Sciatic nerve (tissue), 2 donors: Measurements from ENCODE around the gene ARL15. TPM values are rescaled to one million over a fixed set of nuclear protein-coding genes. Genes with fewer than 3 reads are reported as not detected.
A peak's percentile ranks its signal among the peaks of the same experiment; 100 is the strongest.

Source experiments
- ATAC-seq: fragments of 200-7000 bp; cut with Tn5 transposase; one replicate; pipeline ENCODE4 v1.9.1; 2020; ENCODE audit warnings: mild to moderate bottlenecking, moderate library complexity
- DNase-seq: peaks from one replicate; pipeline ENCODE4 v3.0.0-alpha.2; 2020; ENCODE audit warnings: low spot score
- intact Hi-C: fragments of 100-400 bp; cut with DNase I; formaldehyde crosslinking; loops from one replicate; pipeline ENCODE4 v1.14.2; 2022
- total RNA-seq: library from RNA; stranded (reverse); fragmentation: NEBNext Ultra II Directional; extraction: Animal tissue kit (Norgen Biotek cat#: 25700); gene quantifications from one replicate; pipeline ENCODE4 v1.2.1, GENCODE V29; 2021
- donor health status: DM: no; HTN: no; CAD: no.
- donor health status: DM: no; HTN: no; CAD: no.

Gene ARL15
- total RNA-seq, 1 donor from 2014 or later = 30.9 TPM

DNA sequence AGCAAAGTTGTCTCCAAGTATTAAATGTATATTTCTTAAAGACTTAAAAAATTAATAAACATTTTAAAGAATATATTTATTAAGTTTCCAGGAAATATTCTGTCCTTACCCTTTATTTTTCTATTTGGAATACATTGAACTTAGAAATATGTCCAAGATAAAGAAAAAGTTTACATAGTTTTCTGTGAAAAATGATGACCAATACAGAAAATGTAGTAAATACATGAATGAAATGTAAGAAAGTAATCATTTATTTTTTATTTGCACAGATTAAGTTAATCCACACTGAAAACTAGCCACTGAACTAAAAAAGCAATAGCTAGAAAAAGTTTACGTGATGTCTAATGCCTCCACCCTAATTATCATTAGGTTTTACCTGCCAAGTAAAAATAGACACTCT is 273.2 kb downstream of the ARL15 start:
- DNase-seq = no peak
- intact Hi-C loops = no loop called here
- ATAC-seq = no peak

DNA sequence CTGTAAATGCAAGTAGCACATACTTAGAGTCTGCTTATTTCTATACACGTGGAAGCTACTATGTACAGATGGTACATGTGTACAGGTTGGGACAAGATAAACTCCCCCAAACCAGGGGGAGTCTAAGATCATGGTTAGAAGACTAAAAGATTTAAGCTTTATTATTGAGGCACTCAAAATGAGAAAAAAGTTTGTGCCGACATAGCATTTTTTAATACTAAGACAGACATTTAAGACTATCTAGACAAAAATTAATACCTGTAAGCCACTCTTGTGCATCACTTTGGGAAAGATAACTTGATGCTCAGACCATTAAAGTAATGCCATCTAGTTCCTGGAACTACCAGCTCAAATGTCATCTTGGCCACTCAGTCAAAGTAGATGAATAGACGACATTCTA is 279.4 kb downstream of the ARL15 start:
- intact Hi-C loops = no loop called here
- ATAC-seq (no peak), DNase-seq (no peak)

DNA sequence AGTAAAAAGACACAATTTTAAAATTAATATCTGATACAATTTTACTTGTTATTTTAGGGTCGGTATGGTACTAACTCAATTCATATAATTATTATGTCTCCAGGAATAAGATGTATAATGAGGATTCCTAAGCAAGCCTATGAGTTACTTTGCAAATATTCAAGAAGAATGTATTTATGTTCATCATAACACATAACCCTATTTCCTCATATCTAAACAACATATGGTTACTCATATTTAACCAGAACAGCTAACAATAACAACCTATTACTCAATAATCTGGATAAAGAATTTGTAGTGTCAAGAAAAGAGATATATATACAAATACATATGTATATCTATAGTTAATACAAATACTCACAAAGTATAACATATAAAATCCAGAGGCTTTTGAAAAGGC is 285.9 kb downstream of the ARL15 start:
- no peak for DNase-seq
- intact Hi-C loops = no loop called here
- no peak for ATAC-seq

DNA sequence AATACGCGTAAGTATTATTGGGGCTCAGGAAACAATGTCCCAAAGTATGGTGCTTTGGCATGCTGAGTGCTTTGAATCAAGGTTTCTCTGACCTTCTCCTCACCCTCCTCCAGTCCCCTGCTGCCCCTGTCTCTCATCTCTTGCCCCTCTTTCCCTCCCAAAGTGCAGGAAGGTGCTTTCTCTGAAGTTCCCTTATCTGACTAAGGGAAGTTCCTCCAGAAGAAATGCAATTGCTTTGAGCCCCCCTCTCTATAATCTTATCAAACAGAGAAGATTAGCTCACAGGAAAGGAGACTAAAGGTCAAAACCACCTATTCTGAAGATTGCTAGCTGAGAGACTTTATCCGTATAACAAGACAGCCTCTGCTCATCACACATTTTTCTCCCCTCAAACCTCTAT is 288.1 kb downstream of the ARL15 start:
- intact Hi-C loops = no loop called here
- DNase-seq (no peak), ATAC-seq (no peak)

DNA sequence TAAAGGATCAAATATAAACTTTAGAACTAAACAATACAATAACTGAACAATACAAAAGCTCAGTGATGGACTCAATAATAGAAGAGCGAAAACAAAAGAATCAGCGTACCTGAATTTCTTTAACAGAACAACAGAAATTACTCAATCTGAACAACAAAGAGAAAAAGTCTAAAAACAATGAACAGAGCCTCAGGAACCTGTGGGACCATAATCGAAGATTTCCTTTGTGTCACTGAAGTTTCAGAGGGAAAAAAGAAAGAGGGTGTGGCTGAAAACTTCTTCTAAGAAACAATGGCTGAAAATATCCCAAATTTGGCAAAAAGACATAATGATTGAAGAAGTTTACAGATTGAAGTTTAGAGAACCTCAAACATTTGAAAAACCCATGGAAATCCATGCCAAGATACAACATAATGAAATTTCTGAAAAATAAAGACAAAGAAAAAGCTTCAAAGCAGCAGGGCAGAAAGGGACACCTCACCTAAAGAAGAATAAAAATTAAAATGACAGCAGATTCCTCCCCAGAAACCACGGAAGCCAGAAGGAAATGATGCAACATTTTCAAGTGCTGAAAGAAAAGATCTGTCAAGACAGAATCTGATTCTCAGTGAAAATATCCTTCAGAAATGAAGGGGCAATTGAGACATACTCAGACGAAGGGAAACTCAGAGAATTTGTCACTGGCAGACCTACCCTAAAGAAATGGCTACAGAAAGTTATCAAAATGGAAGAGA is 288.8 kb downstream of the ARL15 start:
- no peak for DNase-seq
- intact Hi-C loops = no loop called here
- ATAC-seq = no peak

DNA sequence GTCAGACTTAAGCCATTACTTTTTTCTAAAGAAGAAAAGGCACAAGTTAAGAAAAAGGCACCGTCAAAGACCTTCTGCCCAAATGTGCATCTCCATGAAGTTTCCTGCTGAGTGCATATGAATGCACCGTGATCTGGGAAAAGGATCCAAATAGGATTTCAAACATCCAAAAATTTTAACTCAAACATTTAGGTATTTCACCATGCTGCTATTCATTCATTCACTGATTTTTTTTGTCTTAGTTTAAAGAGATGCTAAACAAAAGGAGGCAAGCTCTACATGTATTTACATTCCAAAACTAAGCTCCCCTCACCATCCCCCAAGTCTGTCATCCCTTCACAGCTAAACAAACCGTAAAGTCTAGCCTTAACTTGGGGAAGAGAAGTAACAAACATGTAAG is 291.9 kb downstream of the ARL15 start:
- DNase-seq (no peak), ATAC-seq (no peak)
- intact Hi-C loops = no loop called here

DNA sequence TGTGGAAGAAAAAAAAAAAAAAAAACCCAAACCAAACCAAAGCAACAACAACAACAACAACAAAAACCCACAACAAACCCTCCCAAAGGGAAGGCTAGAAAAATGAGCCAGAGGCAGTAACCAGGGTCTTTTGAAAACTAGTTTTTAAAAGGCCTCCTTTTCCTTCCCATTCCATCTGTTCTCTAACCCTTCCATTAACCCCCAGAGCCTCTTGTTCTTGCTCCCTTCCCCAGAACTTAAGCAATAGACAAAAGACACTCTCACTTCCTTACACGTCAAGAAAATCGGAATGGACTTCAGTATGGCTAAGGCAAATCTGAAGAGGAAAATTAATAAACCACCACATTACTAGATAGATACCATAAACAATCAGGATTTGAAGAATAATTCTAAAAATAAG is 292.8 kb downstream of the ARL15 start:
- no peak for ATAC-seq
- intact Hi-C loops = no loop called here

DNA sequence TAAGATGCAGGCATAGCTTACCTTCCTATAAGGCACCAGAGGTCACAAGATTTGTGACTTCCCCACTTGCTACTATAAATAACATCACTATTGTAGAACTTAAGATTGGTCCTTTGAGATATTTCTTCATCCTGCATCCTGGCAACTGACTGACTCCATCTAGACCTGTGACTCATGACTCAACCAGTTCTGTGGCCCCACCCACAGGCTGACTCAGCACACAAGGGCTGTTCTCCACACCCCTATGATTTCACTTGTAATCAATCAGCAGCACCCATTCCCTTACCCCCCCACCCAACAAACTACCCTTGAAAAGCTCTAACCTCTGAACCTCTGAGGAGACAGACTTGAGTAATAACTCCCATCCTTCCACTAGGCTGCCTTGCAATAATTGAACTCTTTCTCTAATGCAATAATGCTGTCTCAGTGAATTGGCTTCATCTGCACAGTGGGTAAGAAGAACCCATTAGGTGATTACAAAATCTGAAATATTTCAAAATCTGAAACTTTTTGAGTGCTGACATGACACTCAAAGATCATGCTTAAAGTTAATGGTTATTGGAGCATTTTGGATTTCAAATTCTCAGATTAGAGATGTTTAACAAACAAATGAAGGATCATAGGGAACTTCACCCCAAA is 296.7 kb downstream of the ARL15 start:
- intact Hi-C loops = no loop called here
- ATAC-seq (peak; percentile 77), DNase-seq (no peak)

More for the DNA sequence above, 292.8 kb downstream of the ARL15 start:
- no peak for DNase-seq

DNA sequence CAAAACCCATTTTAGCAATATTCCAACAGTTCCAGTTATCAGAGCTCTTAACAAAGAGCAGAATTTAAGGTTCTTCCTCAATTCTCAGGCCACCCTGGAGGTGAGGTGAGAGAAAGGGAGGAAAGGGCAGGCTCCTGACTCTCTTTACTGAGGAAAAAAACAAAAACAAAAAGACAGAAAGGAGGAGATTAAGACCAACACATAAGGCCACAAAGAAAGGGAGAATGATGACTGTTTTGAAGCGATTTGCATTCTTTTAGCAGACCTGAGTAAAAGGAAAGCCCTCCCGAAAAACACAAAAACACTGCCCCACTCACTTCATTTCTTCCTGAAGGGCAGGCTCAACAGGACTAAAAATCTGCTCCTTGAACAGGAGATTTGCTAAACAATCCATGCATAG is 300.5 kb downstream of the ARL15 start:
- ATAC-seq (no peak), DNase-seq (no peak)
- intact Hi-C loops = no loop called here

DNA sequence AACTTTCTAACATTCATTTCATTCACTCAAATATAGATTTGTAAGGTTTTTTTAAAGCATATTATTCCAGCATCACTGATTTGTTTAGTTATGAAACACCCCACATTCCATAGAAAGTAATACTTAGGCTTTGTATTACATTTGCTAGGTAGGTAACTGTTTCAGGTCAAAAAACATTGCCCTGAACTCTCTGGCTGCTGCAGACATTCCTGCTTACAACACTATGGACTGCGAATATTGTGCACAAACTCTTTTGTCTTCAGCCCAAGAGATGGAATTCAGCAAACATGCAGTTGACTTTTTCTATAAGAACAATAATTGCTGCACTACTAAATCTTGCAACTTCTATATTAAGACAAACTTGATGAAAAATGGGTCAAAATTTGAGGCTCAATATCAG is 301.0 kb downstream of the ARL15 start:
- no peak for ATAC-seq
- intact Hi-C loops = no loop called here
- DNase-seq = no peak

DNA sequence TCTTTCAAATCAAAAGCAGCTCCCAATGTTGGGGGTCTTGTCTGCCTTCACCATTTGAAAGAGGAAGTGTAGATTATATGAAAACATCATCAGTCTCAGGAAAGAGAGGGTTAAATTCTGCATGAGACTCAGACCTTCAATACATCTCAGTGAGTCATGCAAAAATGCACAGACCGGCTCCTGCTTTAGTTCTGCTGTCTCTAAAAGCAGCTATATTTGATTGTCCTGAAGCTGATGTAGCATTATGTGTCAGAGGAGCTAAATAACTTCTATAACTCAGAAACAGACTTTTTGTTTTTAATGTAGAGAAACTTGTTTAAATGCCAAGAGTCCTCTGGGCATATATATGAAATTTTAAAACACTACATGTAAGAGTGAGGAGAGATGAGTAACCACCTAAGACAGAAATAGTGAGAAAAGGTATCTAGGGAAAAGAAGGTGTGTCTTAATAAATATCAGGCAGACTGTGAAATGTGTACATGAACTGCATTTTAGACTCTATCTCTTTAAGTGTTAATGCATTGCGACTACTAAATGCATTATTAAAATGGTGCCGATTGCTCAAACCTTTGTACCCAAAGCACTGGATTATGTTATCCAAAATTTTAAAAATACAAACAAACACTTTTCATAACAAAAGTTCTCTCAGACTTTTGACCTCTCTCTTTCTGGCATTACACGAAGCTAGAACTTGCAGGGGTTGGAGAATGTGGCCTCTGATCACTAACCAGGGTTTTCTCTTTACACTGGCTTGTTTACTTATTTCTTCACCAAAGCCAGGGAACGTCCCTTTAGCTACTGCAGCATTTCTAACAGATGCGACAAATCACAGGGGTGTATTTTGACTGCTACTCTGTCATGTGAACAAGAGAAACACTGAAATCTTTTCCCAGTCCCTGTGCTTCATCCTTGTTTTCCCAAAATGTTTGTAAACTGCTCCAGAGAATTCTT is 302.3 kb downstream of the ARL15 start:
- peak; percentile 83 for ATAC-seq
- intact Hi-C loops = no loop called here
- DNase-seq = no peak

DNA sequence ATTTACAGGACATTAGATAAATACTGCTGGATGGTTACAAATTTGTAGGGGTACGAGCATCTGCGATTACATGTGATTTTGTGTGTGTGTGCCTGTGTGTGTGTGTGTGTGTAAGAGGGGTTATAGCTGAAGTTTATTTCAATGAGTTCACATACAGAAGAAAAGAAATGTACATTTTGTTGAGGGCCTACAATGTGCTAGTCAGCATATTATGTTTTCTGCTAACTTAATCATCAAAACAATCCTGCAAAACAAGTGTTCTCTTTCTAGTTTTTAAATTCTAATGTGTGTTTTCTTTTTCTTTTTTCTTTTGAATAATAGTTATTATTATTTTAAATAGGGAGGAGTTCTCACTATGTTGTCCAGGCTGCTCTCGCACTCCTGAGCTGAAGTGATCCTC is 305.7 kb downstream of the ARL15 start:
- DNase-seq = no peak
- no peak for ATAC-seq
- intact Hi-C loops = no loop called here

DNA sequence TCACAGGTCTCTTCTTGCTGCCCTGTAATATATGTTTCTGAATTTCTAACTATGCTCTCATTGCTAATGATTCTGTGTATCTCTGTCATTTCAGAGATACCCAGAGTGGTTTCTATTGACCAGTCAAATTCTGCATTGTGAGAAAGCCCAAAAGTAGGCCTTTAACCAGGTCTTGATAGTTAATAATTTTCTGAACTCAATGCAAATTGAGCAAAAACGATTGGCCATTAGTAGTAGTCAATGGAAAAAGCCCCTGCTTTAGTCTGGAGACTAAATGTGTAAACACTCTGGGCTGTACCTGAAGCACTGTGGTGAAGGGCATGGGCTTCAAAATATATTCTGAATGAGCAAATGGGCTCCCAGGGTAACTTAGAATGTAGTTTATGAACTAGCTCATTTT is 307.6 kb downstream of the ARL15 start:
- no peak for DNase-seq

DNA sequence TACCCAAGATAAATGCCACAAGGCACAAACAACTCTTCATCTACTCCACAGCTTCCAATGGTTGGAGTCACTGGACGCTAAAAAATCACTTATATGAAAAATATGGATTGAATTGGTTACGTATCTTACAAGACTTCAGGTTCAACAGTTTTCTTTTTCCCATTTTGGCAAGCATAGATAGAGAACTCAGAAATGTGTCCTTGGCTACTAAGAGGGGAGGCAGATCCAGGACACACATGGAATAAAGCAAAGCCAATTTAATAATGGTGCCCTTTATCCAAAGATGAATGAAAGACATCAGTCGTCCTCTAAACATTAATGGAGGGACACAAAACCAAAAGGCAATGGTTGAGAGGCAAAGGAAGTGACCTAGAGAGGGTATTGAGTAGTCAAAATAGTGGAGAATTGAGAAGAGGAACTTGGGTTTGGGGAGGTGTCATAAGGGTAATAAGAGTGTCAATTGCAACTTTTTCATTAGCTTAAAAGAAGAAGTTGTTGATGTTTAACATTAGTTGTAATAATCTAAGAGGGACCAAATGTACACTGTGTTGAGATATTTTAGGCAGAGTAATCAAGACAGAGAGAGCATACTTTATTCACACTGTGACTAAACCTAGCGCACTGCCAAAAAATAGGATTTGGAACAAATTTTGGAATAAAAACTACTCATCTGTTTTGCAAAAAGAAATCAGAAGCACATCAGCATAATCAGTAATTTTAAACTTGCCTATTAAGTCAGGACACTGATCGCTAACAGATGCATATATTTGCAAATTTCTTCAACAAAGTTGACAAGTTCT is 308.2 kb downstream of the ARL15 start:
- intact Hi-C loops = no loop called here
- ATAC-seq (no peak), DNase-seq (no peak)

More for the DNA sequence above, 307.6 kb downstream of the ARL15 start:
- no peak for ATAC-seq
- intact Hi-C loops = no loop called here

DNA sequence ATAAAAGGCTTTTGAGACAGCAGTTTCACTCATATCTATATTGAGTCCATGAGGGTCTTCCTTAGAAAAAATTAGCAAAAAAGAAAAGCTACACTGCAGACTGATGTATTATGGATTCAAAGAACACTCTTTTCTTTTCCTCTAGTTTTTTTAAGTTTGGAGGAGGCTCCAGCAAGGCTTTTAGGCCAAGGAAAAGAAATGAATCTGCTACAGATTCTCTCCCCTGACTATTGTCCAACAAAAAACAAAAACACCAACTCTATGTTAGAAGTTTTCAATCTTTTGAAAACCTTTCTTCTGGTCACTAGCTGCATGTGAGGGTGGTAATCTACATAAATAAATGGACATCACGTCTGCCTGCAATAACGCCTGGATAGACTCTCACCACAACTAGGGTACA is 310.4 kb downstream of the ARL15 start:
- intact Hi-C loops = no loop called here
- no peak for DNase-seq
- no peak for ATAC-seq

DNA sequence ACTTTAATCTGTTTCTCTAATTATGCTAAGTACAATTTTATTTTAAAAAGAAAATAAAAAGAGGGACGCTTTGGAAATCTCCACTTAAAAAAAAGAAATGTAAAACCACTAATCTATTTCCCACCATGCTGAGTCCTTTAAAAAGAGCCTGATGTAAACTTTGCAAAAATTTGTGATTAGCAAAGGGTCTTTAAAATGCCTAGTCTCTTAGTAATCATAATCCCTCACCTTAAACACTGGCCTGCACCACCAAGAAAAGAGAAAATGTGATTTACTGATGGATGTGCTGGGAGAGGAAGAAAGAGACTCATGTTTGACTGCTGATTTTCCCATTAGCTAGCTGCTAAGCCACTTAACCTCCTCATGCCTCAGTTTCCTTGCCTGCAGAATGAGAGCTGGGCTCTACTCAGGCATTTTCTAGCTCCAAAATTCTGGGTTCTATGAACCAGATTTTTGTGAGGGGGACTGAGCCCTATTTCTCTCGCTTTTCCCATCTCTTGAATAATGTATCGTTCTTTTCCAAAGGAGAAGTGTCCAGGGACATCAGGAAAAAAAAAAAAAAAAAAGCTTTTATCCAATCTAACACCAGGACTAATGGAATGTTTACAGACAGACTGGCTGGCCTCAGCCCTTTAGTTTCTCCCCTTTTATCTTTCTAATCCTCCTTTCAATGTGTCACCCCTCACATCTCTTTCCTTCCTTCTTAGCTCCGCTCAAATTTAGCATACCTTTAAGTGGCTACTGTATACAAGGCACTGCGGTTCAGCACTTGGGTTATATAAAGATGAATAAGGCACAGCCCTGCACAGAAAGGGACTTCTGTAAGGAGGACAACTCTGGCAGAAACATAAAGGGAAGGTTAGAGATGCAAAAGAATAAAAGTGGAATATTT is 312.4 kb downstream of the ARL15 start:
- no peak for ATAC-seq
- intact Hi-C loops = no loop called here
- no peak for DNase-seq

DNA sequence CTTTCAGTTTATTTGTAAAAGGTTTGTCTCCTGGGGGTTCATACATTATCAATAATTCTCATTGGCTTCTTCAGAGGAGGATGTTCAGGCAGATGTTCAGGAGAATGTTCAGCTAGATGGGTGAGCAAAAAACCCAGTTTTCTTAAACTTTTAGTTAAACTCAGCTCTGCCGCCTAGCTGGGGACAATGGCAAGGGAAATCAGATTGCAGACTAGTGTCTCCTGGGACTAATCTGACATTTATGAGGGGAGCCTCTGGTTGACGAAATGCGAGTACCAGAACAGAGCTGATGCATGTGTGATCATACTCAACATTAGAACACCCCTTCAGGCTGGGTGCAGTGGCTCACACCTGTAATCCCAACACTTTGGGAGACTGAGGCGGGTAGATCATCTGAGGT is 314.4 kb downstream of the ARL15 start:
- intact Hi-C loops = no loop called here
- ATAC-seq = no peak
- no peak for DNase-seq

DNA sequence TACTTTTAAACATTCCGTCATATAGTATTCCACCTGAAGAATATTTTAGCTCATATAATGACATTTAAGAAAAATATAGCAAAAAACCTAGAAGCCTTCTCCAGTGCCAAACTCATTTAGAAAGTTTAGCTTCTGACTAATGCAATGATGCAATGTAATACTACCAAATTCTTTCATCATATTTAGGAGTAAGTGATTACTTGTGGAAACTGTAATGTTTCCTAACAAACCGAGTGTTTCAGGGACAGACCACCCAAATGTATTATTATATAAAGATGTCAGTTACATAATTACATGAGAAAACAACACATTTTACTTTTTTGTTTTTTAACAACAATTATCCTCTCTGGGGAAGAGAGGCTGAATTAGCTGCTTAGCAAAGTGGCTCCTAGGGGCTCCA is 316.2 kb downstream of the ARL15 start:
- ATAC-seq (no peak), DNase-seq (no peak)
- intact Hi-C loops = no loop called here
